SK-N-SH (cell line): ENCODE data around the gene TAGLN2. TPM values are rescaled to one million over a fixed set of nuclear protein-coding genes. Genes with fewer than 3 reads are reported as not detected.

Source experiments
- CTCF ChIA-PET: fragments of 300-600, 350-600 bp; formaldehyde crosslinking; extraction: SDS; loops from one replicate; lab custom pipeline; 2021; lab: Yijun Ruan, JAX
- POLR2A ChIA-PET: fragments of 350-600 bp; sonication (Branson Sonifier 250); formaldehyde crosslinking; extraction: SDS; loops from one replicate; lab custom pipeline; 2020; ENCODE audit warnings: antibody characterized with exemption, inconsistent platforms; lab: Yijun Ruan, JAX
- DNase-seq: peaks from one replicate; pipeline ENCODE4 v3.0.0; 2012
- H2AFZ ChIP-seq: fragments of 200-600 bp; sonication (generic); 2 replicates; pipeline ENCODE4 v1.8.1; 2016; ENCODE audit warnings: antibody characterized with exemption, mild to moderate bottlenecking, low read depth
- H3F3A ChIP-seq: fragments of 200-600 bp; sonication (generic); replicated peaks from 2 replicates; pipeline ENCODE3; 2016; ENCODE audit warnings: antibody characterized with exemption, mild to moderate bottlenecking; ENCODE audit not compliant: insufficient read depth
- H3K27ac ChIP-seq, 2 experiments: fragments of 200-500 bp in 1 of 2; fragments of 200-600 bp in 1 of 2; sonication (Bioruptor generic) in 1 of 2; sonication (generic), shearing (Covaris generic) in 1 of 2; 2 replicates each; pipeline versions ENCODE4 v1.5.1 to v1.6.1; 2014 to 2016; ENCODE audit warnings: low read depth in 2 of 2, inconsistent platforms in 1 of 2, low read length in 1 of 2, mild to moderate bottlenecking in 1 of 2, mixed read lengths in 1 of 2
- H3K27me3 ChIP-seq: fragments of 200-600 bp; sonication (generic), shearing (Covaris generic); 2 replicates; pipeline ENCODE4 v1.6.1; 2016; ENCODE audit warnings: mixed run types; ENCODE audit not compliant: insufficient read depth
- H3K36me3 ChIP-seq, 2 experiments: fragments of 200-500 bp in 1 of 2; fragments of 200-600 bp in 1 of 2; sonication (Bioruptor generic) in 1 of 2; sonication (generic) in 1 of 2; replicated peaks in 1 of 2; 2 replicates each; pipeline versions ENCODE3 to v1.5.1; 2014 to 2016; ENCODE audit warnings: low read length in 1 of 2, mild to moderate bottlenecking in 1 of 2; ENCODE audit not compliant: insufficient read depth in 2 of 2, control insufficient read depth in 1 of 2
- H3K4me1 ChIP-seq, 2 experiments: fragments of 200-500 bp in 1 of 2; fragments of 200-600 bp in 1 of 2; sonication (Bioruptor generic) in 1 of 2; sonication (generic), shearing (Covaris generic) in 1 of 2; 2 replicates each; pipeline versions ENCODE4 v1.5.1 to v1.6.1; 2014 to 2016; ENCODE audit warnings: low read depth in 1 of 2, low read length in 1 of 2, mixed run types in 1 of 2; ENCODE audit not compliant: insufficient read depth in 2 of 2, control insufficient read depth in 1 of 2
- H3K4me2 ChIP-seq: fragments of 200-600 bp; sonication (generic), shearing (Covaris generic); 2 replicates; pipeline ENCODE4 v1.6.1; 2017; ENCODE audit warnings: mixed run types
- H3K4me3 ChIP-seq, 2 experiments: fragments of 200-500 bp in 1 of 2; fragments of 200-600 bp in 1 of 2; sonication (Bioruptor generic) in 1 of 2; sonication (generic), shearing (Covaris generic) in 1 of 2; 2 replicates each; pipeline versions ENCODE4 v1.5.1 to v1.8.1; 2014 to 2016; ENCODE audit warnings: low read depth in 2 of 2, inconsistent platforms in 1 of 2, low read length in 1 of 2, mild to moderate bottlenecking in 1 of 2, mixed read lengths in 1 of 2, moderate library complexity in 1 of 2
- H3K79me2 ChIP-seq: fragments of 200-600 bp; sonication (generic); 2 replicates; pipeline ENCODE4 v1.8.1; 2017; ENCODE audit warnings: mild to moderate bottlenecking; ENCODE audit not compliant: insufficient read depth
- H3K9ac ChIP-seq: fragments of 200-600 bp; sonication (generic); 2 replicates; pipeline ENCODE4 v1.6.1; 2017; ENCODE audit warnings: mixed run types
- H3K9me2 ChIP-seq: fragments of 200-600 bp; sonication (generic); 2 replicates; pipeline ENCODE4 v1.6.1; 2017; ENCODE audit warnings: mixed run types
- H3K9me3 ChIP-seq: fragments of 200-600 bp; sonication (generic); 2 replicates; pipeline ENCODE4 v1.6.1; 2017; ENCODE audit warnings: mixed run types, mild to moderate bottlenecking, moderate library complexity
- H4K20me1 ChIP-seq: fragments of 200-600 bp; sonication (generic); 2 replicates; pipeline ENCODE4 v1.6.1; 2017; ENCODE audit warnings: mild to moderate bottlenecking, mixed run types; ENCODE audit not compliant: insufficient read depth
- CHD2 ChIP-seq: fragments of 150-350 bp; IDR thresholded peaks from 2 replicates; pipeline ENCODE4 v1.6.1; 2018; ENCODE audit warnings: low read length; ENCODE audit not compliant: partially characterized antibody
- CTCF ChIP-seq: fragments of 200-600 bp; sonication (generic); IDR thresholded peaks from 2 replicates; pipeline ENCODE4 v1.6.1; 2017; ENCODE audit warnings: antibody characterized with exemption, mild to moderate bottlenecking, moderate library complexity
- ELF1 ChIP-seq: IDR thresholded peaks from 2 replicates; pipeline ENCODE4 v1.4.0; 2012
- EP300 ChIP-seq, 2 experiments: IDR thresholded peaks; 2 replicates each; pipeline versions ENCODE4 v1.4.0 to v1.6.1; 2012; ENCODE audit warnings: borderline replicate concordance in 1 of 2, low read depth in 1 of 2, low read length in 1 of 2
- GABPA ChIP-seq: IDR thresholded peaks from 2 replicates; pipeline ENCODE4 v1.4.0; 2012; ENCODE audit warnings: low read depth, mild to moderate bottlenecking
- IRF3 ChIP-seq: fragments of 150-350 bp; IDR thresholded peaks from 2 replicates; pipeline ENCODE4 v1.6.1; 2016; ENCODE audit warnings: mild to moderate bottlenecking, low read depth, low read length
- MEF2A ChIP-seq: IDR thresholded peaks from 2 replicates; pipeline ENCODE4 v1.4.0; 2012; ENCODE audit warnings: low read depth, borderline replicate concordance
- MXI1 ChIP-seq: IDR thresholded peaks from 2 replicates; pipeline ENCODE4 v1.6.1; 2012; ENCODE audit warnings: mild to moderate bottlenecking, low read depth, low read length, improper control_type of control experiment
- NRF1 ChIP-seq: IDR thresholded peaks from 2 replicates; pipeline ENCODE4 v1.6.1; 2012; ENCODE audit warnings: low read depth, mild to moderate bottlenecking, low read length
- RAD21 ChIP-seq: IDR thresholded peaks from 2 replicates; pipeline ENCODE4 v1.6.1; 2012; ENCODE audit warnings: mild to moderate bottlenecking, low read length
- RXRA ChIP-seq: IDR thresholded peaks from 2 replicates; pipeline ENCODE4 v1.4.0; 2012; ENCODE audit warnings: low read depth, mild to moderate bottlenecking, borderline replicate concordance
- SIN3A ChIP-seq: IDR thresholded peaks from 2 replicates; pipeline ENCODE4 v1.6.1; 2012; ENCODE audit warnings: low read depth, mild to moderate bottlenecking, low read length, moderate library complexity, borderline replicate concordance
- TEAD4 ChIP-seq: IDR thresholded peaks from 2 replicates; pipeline ENCODE4 v1.4.0; 2012; ENCODE audit warnings: mild to moderate bottlenecking, borderline replicate concordance; ENCODE audit not compliant: insufficient read depth
- USF1 ChIP-seq: IDR thresholded peaks from 2 replicates; pipeline ENCODE4 v1.4.0; 2012; ENCODE audit warnings: low read depth, borderline replicate concordance
- USF2 ChIP-seq: fragments of 150-350 bp; IDR thresholded peaks from 2 replicates; pipeline ENCODE4 v1.6.1; 2017; ENCODE audit warnings: antibody characterized with exemption, low read length, low read depth, borderline replicate concordance
- ZBTB33 ChIP-seq: IDR thresholded peaks from 2 replicates; pipeline ENCODE4 v1.4.0; 2012; ENCODE audit warnings: low read depth, borderline replicate concordance
- WGBS: methylation state at CpG from one replicate; pipeline ENCODE4 v1.1.6; 2017; ENCODE audit warnings: low lambda C conversion rate; 5-methylcytosine and 5-hydroxymethylcytosine counted together
- polyA plus RNA-seq, 3 experiments: library from polyadenylated mRNA; depleted of rRNA; stranded (reverse); fragments of >200 nt; gene quantifications; 2 replicates each; pipeline ENCODE4 v1.2.3, GENCODE V29; 2012

The TAGLN2 gene
- polyA plus RNA-seq, 1 of the 3 experiments (the other 2 are of a cell fraction), result 646 TPM

DNA sequence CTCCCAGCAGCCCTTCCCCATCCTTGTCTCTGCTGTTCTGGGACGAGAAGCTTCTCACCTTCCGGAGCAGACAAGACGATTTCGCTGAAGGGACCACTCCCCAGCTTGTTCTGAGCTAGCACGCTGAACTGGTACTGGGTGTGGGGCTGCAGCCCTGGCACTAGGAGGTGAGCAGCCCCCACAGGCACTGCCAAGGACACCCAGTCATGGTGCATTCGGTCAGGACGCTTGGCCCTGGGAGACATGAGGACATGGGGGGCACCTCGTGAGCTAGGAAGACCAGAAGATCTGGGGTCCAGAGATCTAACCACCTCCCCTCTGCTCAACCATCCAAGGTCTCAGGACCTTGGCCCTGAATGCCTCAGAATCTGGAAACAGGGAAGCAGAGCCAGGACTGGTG, 5.3 kb upstream of the TAGLN2 start:
- no peak overlapping the region for H3K4me3 ChIP-seq
- H3K79me2 ChIP-seq, result peaks cover 7% of the 10 kb centered on the region; the same call in 1 of the 2 replicates
- no peaks in the 10 kb centered on the region for H3K27me3 ChIP-seq
- no peak overlapping the region for H3K9ac ChIP-seq
- H4K20me1 ChIP-seq, result no peaks in the 10 kb centered on the region
- no peaks in the 10 kb centered on the region for H3K9me2 ChIP-seq
- no peaks in the 10 kb centered on the region for H3K9me3 ChIP-seq
- ChIA-PET CTCF (interaction anchor here (1.1 to 22.3 kb wide), 3 partner anchors 75 to 150 kb away, joined by 3 to 460 read pairs (median 4); partner anchors contain the start of gene DUSP23), POLR2A (no interaction called here)
- no peak overlapping the region for H2AFZ ChIP-seq
- H3K4me2 ChIP-seq, result no peak overlapping the region
- no peaks in the 10 kb centered on the region for H3F3A ChIP-seq
- no peak for TF ChIP-seq IRF3
- TF ChIP-seq USF2, result no peak
- TF ChIP-seq CTCF, result no peak
- TF ChIP-seq ZBTB33, result no peak
- TF ChIP-seq NRF1, result no peak
- no peak for TF ChIP-seq CHD2
- TF ChIP-seq EP300 (IDR thresholded peaks at IDR 0.05; ENCODE audit: borderline replicate concordance in 1 of 2, low read depth in 1 of 2, low read length in 1 of 2), result no peak
- TF ChIP-seq RAD21, result no peak
- TF ChIP-seq TEAD4, result no peak
- no peak for TF ChIP-seq ELF1
- no peak for TF ChIP-seq SIN3A
- no peak overlapping the region for H3K27ac ChIP-seq
- no peak for DNase-seq
- 92% methylated on average over 6 of the region's 8 CpGs for WGBS
- H3K4me1 ChIP-seq, result peaks cover 0 to 7% of the 10 kb centered on the region in 2 experiments; a peak in 1 of 4 replicates
- H3K36me3 ChIP-seq, result no peaks in the 10 kb centered on the region

DNA sequence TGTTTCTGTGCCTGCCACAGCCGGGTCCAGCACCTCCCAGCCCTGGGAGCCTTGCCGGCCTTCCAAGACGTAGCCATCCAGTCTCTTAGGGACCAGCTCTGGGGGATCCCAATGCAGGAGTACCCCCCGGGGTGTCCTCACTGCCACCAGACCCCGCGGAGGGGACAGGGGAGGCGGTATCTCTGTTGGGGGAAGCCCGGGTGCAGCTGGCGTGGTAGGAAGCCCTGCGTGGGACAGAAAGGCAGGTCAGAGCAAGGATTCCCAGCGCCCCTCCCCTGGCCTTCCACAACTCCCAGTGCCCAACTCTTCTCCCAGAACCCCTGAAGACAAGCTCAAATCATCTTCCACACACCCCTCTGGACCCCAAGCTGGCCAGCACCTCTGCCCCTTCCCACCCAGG, 4.9 kb upstream of the TAGLN2 start:
- Histone ChIP-seq H3K27ac (no peak overlapping the region), H3K9me3 (no peaks in the 10 kb centered on the region), H3K9ac (no peak overlapping the region), H2AFZ (no peak overlapping the region), H3K9me2 (no peaks in the 10 kb centered on the region), H3K36me3 (no peaks in the 10 kb centered on the region), H3K4me2 (no peak overlapping the region), H3K4me3 (no peak overlapping the region), H3K79me2 (peaks cover 11% of the 10 kb centered on the region), H3F3A (no peaks in the 10 kb centered on the region), H4K20me1 (no peaks in the 10 kb centered on the region), H3K4me1 (peaks cover 0 to 8% of the 10 kb centered on the region in 2 experiments; a peak in 1 of 4 replicates), H3K27me3 (no peaks in the 10 kb centered on the region)
- ChIA-PET CTCF (interaction anchor here (0.6 to 22.3 kb wide), 6 partner anchors 10 to 150 kb away, joined by 3 to 460 read pairs (median 4); partner anchors contain the start of genes DUSP23 and IGSF9), POLR2A (no interaction called here)
- WGBS, result 84% methylated on average over 7 of the region's 11 CpGs
- DNase-seq, result no peak
- TF ChIP-seq RXRA, result no peak
- TF ChIP-seq SIN3A, result no peak
- TF ChIP-seq CHD2, result no peak
- TF ChIP-seq MXI1, result no peak
- no peak for TF ChIP-seq CTCF
- TF ChIP-seq IRF3, result no peak
- TF ChIP-seq MEF2A, result no peak
- no peak for TF ChIP-seq GABPA
- no peak for TF ChIP-seq USF1
